ENCODE measurements around the gene AMN. TPM values are rescaled to one million over a fixed set of nuclear protein-coding genes. Genes with fewer than 3 reads are reported as not detected.
A peak's percentile ranks its signal among the peaks of the same experiment; 100 is the strongest.

The AMN gene
- total RNA-seq, 3 donors from 2014 or later = 128 to 486 (median 198) TPM

DNA sequence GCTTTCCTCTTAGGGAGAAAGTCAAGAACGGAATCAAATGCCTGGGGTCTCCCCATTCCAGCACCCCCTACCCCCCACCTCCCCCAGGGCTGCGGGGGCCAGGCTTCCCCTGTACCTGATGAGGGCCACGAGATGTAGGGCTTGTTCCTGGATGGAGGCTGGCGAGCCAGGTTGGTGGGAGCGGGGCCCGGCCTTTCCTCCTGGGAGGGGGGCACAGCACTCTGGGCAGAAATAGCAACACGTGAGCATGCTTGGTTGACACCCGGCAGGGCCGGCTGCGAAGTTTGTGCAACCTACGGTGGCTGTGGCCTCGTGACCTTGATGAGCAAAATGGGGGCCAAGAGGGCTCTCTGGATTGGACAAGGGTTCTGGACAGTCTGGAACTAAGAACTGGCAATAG lies 15.7 kb downstream of the AMN start:
- ATAC-seq (no peak), DNase-seq (peak in 1 of 3 donors; percentile 18)
- Histone ChIP-seq H3K9me3 (no peaks in the 10 kb centered on the region), H3K4me3 (no peak overlapping the region), H3K4me1 (ENCODE audit: low read depth) (peaks cover 2% of the 10 kb centered on the region), H3K36me3 (ENCODE audit: low read depth) (peaks cover 1% of the 10 kb centered on the region)
- TF ChIP-seq, protein P1, sequence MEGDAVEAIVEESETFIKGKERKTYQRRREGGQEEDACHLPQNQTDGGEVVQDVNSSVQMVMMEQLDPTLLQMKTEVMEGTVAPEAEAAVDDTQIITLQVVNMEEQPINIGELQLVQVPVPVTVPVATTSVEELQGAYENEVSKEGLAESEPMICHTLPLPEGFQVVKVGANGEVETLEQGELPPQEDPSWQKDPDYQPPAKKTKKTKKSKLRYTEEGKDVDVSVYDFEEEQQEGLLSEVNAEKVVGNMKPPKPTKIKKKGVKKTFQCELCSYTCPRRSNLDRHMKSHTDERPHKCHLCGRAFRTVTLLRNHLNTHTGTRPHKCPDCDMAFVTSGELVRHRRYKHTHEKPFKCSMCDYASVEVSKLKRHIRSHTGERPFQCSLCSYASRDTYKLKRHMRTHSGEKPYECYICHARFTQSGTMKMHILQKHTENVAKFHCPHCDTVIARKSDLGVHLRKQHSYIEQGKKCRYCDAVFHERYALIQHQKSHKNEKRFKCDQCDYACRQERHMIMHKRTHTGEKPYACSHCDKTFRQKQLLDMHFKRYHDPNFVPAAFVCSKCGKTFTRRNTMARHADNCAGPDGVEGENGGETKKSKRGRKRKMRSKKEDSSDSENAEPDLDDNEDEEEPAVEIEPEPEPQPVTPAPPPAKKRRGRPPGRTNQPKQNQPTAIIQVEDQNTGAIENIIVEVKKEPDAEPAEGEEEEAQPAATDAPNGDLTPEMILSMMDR (IDR thresholded peaks at IDR 0.05) = no peak
- intact Hi-C loops (cut with DNase I, micrococcal nuclease) = no loop called here

- Histone ChIP-seq H3K36me3 (ENCODE audit: low read depth) (no peaks in the 10 kb centered on the region), H3K4me3 (no peak overlapping the region), H3K4me1 (ENCODE audit: low read depth) (peaks cover 2% of the 10 kb centered on the region), H3K9me3 (no peaks in the 10 kb centered on the region)
- TF ChIP-seq, protein P1 (IDR thresholded peaks at IDR 0.05) = no peak
- ATAC-seq (no peak), DNase-seq (peak in 1 of 3 donors; percentile 18)
- intact Hi-C loops (cut with DNase I, micrococcal nuclease) = no loop called here
Measured at GRCh38 chr14:102939329-102939728, 16.9 kb downstream of the AMN start.

- Histone ChIP-seq H3K36me3 (ENCODE audit: low read depth) (no peaks in the 10 kb centered on the region), H3K4me3 (no peak overlapping the region), H3K4me1 (ENCODE audit: low read depth) (peaks cover 2% of the 10 kb centered on the region), H3K9me3 (no peaks in the 10 kb centered on the region)
- DNase-seq (peak in 2 of 3 donors; percentile 70 to 78), ATAC-seq (peak; percentile 84)
- TF ChIP-seq, protein P1 (IDR thresholded peaks at IDR 0.05) = no peak
- intact Hi-C loops (cut with DNase I, micrococcal nuclease) = no loop called here
Measured at GRCh38 chr14:102939820-102940561, 17.5 kb downstream of the AMN start.

GRCh38 chr14:102940729-102941362 lies 18.4 kb downstream of the AMN start:
- TF ChIP-seq, protein P1 (IDR thresholded peaks at IDR 0.05) = no peak
- intact Hi-C loops (cut with DNase I, micrococcal nuclease) = no loop called here

GRCh38 chr14:102941419-102942011 lies 19.1 kb downstream of the AMN start:
- H3K36me3 ChIP-seq (ENCODE audit: low read depth) = no peaks in the 10 kb centered on the region
- no peak for DNase-seq
- intact Hi-C loops (cut with DNase I, micrococcal nuclease) = no loop called here
- no peak for ATAC-seq
- no peaks in the 10 kb centered on the region for H3K9me3 ChIP-seq
- H3K4me3 ChIP-seq = no peak overlapping the region
- peaks cover 2% of the 10 kb centered on the region for H3K4me1 ChIP-seq (ENCODE audit: low read depth)
- TF ChIP-seq, protein P1 (IDR thresholded peaks at IDR 0.05) = no peak

More at GRCh38 chr14:102940729-102941362, 18.4 kb downstream of the AMN start:
- H3K9me3 ChIP-seq = no peaks in the 10 kb centered on the region
- H3K4me3 ChIP-seq = no peak overlapping the region
- H3K36me3 ChIP-seq (ENCODE audit: low read depth) = no peaks in the 10 kb centered on the region
- ATAC-seq = no peak
- peaks cover 2% of the 10 kb centered on the region for H3K4me1 ChIP-seq (ENCODE audit: low read depth)
- DNase-seq = peak in 1 of 3 donors; percentile 25
